HAP-1 (cell line): Measurements from ENCODE around the gene HASPIN.

Source experiments
- DNase-seq, 2 experiments: peaks; one replicate each; pipeline ENCODE4 v3.0.0-alpha.2; 2016 to 2020; ENCODE audit warnings: low spot score in 2 of 2
- H3K27me3 ChIP-seq: fragments of 250-450 bp; sonication (Bioruptor Pico); 2 replicates; pipeline ENCODE4 v1.5.1; 2020; ENCODE audit warnings: low read depth, mild to moderate bottlenecking, moderate library complexity
- H3K36me3 ChIP-seq: fragments of 250-450 bp; sonication (Bioruptor Pico); replicated peaks from 2 replicates; pipeline ENCODE4 v1.5.1; 2020; ENCODE audit warnings: mild to moderate bottlenecking
- H3K4me1 ChIP-seq: fragments of 250-450 bp; sonication (Bioruptor Pico); 2 replicates; pipeline ENCODE4 v1.5.1; 2020; ENCODE audit warnings: mild to moderate bottlenecking
- H3K4me3 ChIP-seq: fragments of 250-450 bp; sonication (Bioruptor Pico); 2 replicates; pipeline ENCODE4 v1.5.1; 2020; ENCODE audit warnings: mild to moderate bottlenecking, moderate library complexity
- H3K9me3 ChIP-seq: fragments of 250-450 bp; sonication (Bioruptor Pico); 2 replicates; pipeline ENCODE4 v1.5.1; 2020; ENCODE audit warnings: mild to moderate bottlenecking, moderate library complexity
- in situ Hi-C: fragments of 300-500 bp; cut with MboI; formaldehyde crosslinking; loops from 3 replicates; pipeline ENCODE4 v1.14.3; 2020; ENCODE audit warnings: low sequenced_read_pairs, inconsistent platforms, mixed read lengths

Gene HASPIN

DNA sequence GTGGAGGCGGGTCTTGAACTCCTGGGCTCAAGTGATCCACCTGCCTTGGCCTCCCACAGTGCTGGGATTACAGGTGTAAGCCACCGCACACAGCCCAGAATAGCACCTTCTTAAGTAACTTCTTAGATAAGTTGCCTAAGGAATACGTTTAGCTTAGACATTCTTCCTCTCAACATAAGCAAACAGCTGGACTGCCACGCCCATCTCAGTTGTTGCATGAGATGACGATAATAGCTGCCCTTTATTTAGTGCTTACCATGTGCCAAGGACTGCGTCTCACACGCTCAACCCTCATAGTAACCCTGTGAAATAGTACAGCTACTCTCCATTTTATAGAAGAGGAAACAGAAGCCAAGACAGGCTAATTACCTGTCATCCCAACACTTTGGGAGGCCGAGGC lies 11.8 kb downstream of the HASPIN start:
- in situ Hi-C loops, result loop anchor here (10.0 kb wide), 1 partner anchor 269 kb away; no protein-coding TSS in a partner anchor

DNA sequence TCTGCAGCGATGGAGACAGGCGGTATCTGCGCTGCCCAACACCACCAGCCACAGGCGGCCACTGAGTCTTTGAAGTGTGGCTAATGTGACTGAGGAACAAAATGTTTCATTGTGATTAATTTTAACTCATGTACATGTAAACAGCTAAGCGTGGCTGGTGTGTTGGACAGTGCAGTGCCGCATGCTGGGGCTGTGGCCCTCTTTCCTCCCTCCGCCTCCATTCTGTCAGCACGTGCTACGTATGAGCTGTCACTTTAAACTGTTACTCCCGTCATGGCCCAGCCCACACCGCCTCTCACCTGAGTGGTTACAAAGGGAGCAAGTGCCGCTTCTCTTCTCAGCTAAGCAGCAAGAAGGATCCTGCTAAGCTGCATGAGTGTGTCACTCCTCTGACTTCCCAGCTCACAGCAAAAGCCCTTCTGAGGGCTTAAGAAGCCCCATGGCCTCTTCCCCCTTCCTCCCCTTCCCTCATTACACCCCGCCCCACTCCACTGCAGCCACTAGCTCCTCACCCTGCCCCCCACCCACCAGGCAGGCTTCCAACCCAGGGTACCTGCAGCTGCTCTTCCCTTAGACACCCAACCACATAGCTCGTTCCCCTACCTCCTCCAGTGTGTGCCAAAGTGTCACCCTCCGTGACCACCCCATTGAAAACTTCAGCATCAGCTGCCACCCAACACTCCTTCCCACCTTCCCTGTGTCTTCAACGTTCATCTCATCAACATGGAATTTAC lies 15.0 kb downstream of the HASPIN start:
- Histone ChIP-seq H3K27me3 (no peaks in the 10 kb centered on the region), H3K4me3 (no peak overlapping the region), H3K4me1 (no peaks in the 10 kb centered on the region), H3K9me3 (no peaks in the 10 kb centered on the region), H3K36me3 (no peaks in the 10 kb centered on the region)
- DNase-seq, result no peak
- in situ Hi-C loops, result loop anchor here (10.0 kb wide), 1 partner anchor 266 kb away; no protein-coding TSS in a partner anchor

More for the DNA sequence above, 11.8 kb downstream of the HASPIN start:
- Histone ChIP-seq H3K9me3 (no peaks in the 10 kb centered on the region), H3K27me3 (no peaks in the 10 kb centered on the region), H3K4me1 (no peaks in the 10 kb centered on the region), H3K36me3 (no peaks in the 10 kb centered on the region), H3K4me3 (no peak overlapping the region)
- DNase-seq, result no peak

DNA sequence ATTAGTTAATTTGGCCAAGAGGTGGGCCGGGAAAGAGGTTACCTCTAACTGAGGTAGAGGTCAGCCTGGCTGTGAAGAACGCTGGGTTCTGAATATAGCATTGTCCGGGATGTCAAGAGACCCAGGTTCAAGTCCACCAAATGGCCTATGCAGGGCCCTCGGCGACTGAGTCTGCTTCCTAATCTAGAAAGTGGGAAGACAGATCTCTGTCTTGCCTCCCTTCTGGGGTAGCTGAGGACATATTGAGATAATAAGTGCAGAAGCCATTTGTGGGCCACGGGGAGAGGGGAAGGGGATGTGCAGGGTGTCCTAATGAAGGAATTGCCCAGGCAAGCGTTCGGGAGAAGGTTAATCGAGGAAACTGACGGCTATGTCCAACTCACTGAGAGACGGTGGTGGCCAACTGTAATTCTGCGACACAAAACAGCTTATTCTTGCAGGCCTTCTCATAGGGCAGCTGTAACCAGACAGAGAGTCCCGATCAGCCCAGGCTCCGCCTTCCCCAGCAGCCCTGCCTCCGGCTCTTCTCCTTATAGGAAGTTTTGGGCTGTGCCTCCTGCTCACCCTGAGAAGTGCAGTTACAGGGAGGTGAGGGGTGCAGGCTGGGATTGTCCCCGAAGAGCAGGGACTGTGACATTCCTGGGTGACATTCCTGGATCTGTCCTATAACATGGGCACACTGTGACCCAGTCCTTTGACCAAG lies 15.9 kb downstream of the HASPIN start:
- H3K9me3 ChIP-seq, result no peaks in the 10 kb centered on the region
- in situ Hi-C loops, result loop anchor here (10.0 kb wide), 1 partner anchor 265 kb away; no protein-coding TSS in a partner anchor
- H3K4me1 ChIP-seq, result no peaks in the 10 kb centered on the region
- no peaks in the 10 kb centered on the region for H3K27me3 ChIP-seq
- H3K36me3 ChIP-seq, result no peaks in the 10 kb centered on the region
- DNase-seq, result no peak
- no peak overlapping the region for H3K4me3 ChIP-seq

DNA sequence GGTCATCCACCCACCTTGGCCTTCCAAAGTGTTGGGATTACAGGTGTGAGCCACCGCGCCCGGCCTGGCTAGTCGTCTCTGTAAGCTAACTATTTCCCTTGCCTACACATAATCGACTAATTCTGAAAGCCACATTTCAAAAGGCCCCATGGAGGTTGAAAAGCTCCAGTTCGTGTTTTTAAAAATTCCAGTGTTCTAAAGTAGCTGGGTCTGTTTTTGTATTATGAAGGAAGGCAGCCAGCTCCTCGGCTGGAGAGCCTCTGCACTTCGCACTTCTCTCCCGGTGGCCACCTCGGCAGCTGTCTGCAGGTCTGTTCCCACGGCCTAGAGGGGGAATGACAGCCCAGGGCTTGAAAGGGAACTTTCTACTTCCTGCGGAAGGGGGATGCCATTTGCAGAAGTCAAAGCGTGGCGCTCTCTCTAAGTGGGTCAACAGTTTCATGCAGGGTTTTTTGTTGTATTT lies 16.9 kb downstream of the HASPIN start:
- no peak for DNase-seq
- no peaks in the 10 kb centered on the region for H3K9me3 ChIP-seq
- in situ Hi-C loops, result no loop called here
- no peak overlapping the region for H3K4me3 ChIP-seq
- H3K36me3 ChIP-seq, result no peaks in the 10 kb centered on the region
- H3K27me3 ChIP-seq, result no peaks in the 10 kb centered on the region
- no peaks in the 10 kb centered on the region for H3K4me1 ChIP-seq

DNA sequence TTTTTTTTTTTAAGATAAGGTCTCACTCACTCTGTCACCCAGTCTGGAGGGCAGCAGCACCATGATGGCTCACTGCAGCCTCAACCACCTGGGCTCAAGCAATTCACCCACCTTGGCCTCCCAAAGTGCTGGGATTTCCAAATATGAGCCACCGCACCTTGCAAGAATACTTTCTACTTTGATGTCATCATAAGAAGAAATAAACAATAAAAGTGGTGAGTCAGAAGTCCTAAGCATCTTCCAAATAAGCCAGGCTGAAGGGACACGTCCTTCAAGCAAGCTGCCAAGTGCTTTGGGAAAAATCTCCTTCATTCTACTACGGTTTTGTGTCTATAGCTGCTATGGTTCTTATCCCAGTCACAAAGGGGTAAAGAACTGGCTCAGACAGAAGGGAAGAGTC lies 20.3 kb downstream of the HASPIN start:
- in situ Hi-C loops, result no loop called here
- H3K36me3 ChIP-seq, result no peaks in the 10 kb centered on the region
- H3K4me3 ChIP-seq, result no peak overlapping the region
- DNase-seq, result no peak
- no peaks in the 10 kb centered on the region for H3K27me3 ChIP-seq
- no peaks in the 10 kb centered on the region for H3K9me3 ChIP-seq
- H3K4me1 ChIP-seq, result no peaks in the 10 kb centered on the region

DNA sequence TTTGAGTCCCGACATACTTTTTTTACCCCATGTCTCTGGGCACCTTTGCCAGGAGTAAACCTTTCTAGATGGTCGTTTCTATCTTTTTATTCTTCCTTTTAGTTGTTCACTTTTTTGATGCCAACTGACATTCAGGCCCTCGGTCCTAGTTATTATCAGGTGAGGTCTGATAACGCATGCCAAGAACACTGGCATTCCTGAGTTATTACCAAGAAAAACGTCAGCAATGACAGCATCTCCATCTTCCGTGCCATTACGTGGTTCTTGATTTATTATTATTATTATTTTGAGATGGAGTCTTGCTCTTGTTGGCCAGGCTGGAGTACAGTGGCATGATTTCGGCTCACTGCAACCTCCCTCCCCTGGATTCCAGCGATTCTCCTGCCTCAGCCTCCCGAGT lies 21.4 kb downstream of the HASPIN start:
- Histone ChIP-seq H3K9me3 (no peaks in the 10 kb centered on the region), H3K36me3 (no peaks in the 10 kb centered on the region), H3K27me3 (no peaks in the 10 kb centered on the region), H3K4me3 (no peak overlapping the region), H3K4me1 (no peaks in the 10 kb centered on the region)
- no peak for DNase-seq
- in situ Hi-C loops, result no loop called here

DNA sequence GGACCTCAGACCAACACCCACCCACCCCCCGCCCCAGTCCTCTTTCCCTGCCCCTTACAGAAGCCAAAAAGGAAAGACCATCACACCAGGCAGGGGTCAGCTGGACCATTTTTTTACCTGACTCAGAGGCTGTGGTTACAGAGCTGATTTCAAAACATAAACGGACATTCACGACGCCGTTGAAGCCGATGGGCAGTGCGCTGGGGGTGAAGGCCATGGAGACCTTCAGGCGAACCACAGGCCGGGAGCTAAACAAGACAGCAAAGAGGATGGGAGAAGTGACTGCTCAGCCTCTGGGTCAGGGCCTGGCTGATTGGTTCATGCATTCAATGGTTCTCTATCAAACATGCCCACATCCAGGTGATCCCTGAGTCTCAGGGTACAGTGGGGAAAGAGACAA lies 24.1 kb downstream of the HASPIN start:
- DNase-seq, result no peak
- no peaks in the 10 kb centered on the region for H3K9me3 ChIP-seq
- no peak overlapping the region for H3K4me3 ChIP-seq
- no peaks in the 10 kb centered on the region for H3K27me3 ChIP-seq
- in situ Hi-C loops, result no loop called here
- H3K36me3 ChIP-seq, result no peaks in the 10 kb centered on the region
- no peaks in the 10 kb centered on the region for H3K4me1 ChIP-seq

DNA sequence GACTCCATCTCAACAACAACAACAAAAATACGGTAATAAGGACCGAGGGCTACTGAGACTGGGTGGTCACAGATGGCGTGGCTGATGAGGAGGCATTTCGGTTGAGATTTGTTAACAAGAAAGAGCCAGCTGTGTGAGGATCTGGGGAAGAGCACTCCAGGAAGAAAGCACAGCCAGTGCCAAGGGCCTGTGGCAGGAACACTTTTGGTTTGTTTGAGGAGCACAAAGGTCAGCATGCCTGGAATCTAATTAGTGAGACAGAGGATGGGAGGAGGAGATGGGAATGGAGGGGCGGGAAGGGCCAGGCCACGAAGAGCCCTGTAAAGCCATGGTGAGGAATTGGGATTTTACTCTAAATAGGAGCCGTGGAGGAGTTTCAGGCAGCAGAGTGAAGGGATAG lies 24.9 kb downstream of the HASPIN start:
- Histone ChIP-seq H3K4me3 (no peak overlapping the region), H3K9me3 (no peaks in the 10 kb centered on the region), H3K4me1 (no peaks in the 10 kb centered on the region), H3K27me3 (no peaks in the 10 kb centered on the region), H3K36me3 (no peaks in the 10 kb centered on the region)
- in situ Hi-C loops, result no loop called here
- DNase-seq, result no peak

DNA sequence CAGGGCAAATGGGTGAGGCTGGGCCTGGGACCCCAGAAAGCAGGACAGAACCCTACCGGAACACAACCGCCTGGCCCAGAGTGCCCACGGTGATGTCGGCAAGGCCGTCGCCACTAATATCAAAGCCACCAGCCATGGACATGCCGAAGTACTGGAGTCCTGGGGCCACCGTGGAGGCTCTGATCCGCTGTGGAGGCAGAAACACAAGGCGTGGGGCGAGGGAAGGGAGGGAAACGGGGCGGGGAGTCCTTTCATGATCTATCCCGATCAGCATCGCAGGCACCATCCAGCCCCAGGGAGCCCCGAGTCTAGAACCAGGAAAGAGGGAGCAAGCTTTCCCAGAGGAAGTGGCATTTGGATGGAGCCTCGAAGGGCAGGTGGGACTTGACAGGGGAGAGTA lies 26.6 kb downstream of the HASPIN start:
- in situ Hi-C loops, result no loop called here
- no peaks in the 10 kb centered on the region for H3K27me3 ChIP-seq
- H3K4me1 ChIP-seq, result no peaks in the 10 kb centered on the region

DNA sequence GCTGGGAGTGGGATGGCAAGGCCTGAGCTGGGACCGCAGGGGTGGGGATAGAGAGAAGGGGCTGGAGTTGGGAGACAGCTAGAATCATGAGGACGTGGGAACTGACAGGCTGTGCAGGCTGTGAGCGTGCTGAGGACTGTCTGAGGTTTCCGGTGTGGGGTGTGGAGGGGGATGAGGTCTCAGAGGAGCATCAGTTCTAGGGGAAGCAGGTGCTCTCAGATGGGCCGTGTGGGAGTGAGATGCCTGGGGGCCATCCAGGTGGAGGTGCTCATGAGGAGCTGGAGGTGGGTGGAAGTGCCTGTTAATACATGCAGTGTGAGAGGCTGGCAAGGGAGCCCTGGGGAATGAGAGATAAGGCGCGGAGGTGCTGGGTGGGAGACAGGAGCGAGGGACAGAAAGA lies 27.2 kb downstream of the HASPIN start:
- DNase-seq, result no peak
- in situ Hi-C loops, result no loop called here
- H3K4me3 ChIP-seq, result no peak overlapping the region
- no peaks in the 10 kb centered on the region for H3K9me3 ChIP-seq
- no peaks in the 10 kb centered on the region for H3K27me3 ChIP-seq
- H3K4me1 ChIP-seq, result no peaks in the 10 kb centered on the region
- no peaks in the 10 kb centered on the region for H3K36me3 ChIP-seq

More for the DNA sequence above, 26.6 kb downstream of the HASPIN start:
- no peaks in the 10 kb centered on the region for H3K9me3 ChIP-seq
- no peak overlapping the region for H3K4me3 ChIP-seq
- no peaks in the 10 kb centered on the region for H3K36me3 ChIP-seq
- no peak for DNase-seq

DNA sequence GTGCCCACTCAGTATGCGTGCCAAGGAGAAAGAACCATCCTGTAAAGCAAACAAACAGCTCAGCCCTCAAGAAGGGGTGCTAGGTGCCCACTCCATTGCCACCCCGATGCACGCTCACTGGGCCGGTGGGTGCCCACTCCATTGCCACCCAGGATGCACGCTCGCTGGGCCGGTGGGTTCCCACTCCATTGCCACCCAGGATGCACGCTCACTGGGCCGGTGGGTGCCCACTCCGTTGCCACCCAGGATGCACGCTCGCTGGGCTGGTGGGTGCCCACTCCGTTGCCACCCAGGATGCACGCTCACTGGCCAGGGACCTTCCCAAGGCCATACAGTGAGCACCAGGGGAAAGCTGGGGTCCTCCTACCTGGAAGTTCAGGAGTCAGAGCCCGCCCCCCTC lies 28.1 kb downstream of the HASPIN start:
- H3K27me3 ChIP-seq, result no peaks in the 10 kb centered on the region
- no peak for DNase-seq
- no peaks in the 10 kb centered on the region for H3K9me3 ChIP-seq
- in situ Hi-C loops, result no loop called here
- no peaks in the 10 kb centered on the region for H3K36me3 ChIP-seq
- H3K4me1 ChIP-seq, result no peaks in the 10 kb centered on the region
- H3K4me3 ChIP-seq, result no peak overlapping the region

DNA sequence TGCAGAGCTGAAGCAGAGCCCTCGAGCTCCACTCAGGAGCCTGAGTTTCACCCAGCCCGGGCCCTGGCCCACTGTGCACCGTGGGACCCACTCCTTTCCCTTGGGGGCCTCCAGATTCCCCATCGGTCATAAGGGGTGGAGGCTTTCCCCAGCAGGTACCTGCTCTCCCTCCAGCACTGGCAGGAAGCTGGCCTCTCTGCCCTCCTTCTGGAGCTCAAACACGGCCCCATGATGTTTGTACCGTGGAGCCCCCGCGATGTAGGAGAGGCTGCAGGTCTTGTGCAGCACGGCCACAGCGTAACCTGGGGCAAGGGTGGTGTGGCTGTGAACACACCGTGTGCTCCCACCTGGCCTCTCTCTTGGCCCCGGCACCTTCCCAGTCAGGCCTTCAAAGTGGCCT lies 29.9 kb downstream of the HASPIN start:
- Histone ChIP-seq H3K36me3 (no peaks in the 10 kb centered on the region), H3K4me1 (no peaks in the 10 kb centered on the region), H3K4me3 (no peak overlapping the region), H3K27me3 (no peaks in the 10 kb centered on the region), H3K9me3 (no peaks in the 10 kb centered on the region)
- no peak for DNase-seq
- in situ Hi-C loops, result no loop called here

DNA sequence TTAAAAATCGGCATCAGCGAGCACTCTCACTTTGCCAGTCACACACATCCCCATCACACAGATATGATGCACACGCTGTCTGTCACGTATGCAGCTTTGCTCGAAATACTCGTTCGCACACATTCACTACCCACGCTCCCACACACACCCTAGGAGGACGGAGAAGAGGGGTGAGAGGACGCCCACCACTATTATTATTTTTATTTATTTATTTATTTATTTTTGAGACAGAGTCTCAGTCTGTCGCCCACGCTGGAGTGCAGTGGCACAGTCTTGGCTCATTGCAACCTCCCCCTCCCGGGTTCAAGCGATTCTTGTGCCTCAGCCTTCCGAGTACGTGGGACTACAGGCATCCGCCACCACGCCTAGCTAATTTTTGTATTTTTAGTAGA lies 30.4 kb downstream of the HASPIN start:
- in situ Hi-C loops, result no loop called here
- no peak overlapping the region for H3K4me3 ChIP-seq
- DNase-seq, result no peak
- H3K9me3 ChIP-seq, result no peaks in the 10 kb centered on the region
- no peaks in the 10 kb centered on the region for H3K27me3 ChIP-seq
- H3K36me3 ChIP-seq, result no peaks in the 10 kb centered on the region
- no peaks in the 10 kb centered on the region for H3K4me1 ChIP-seq
